Mammary epithelial cell (primary cell): ENCODE data around the gene GCHFR.
A peak's percentile ranks its signal among the peaks of the same experiment; 100 is the strongest.

ENCODE experiments used
- EZH2 ChIP-seq: IDR thresholded peaks from 2 replicates; pipeline ENCODE4 v1.6.1; 2012; ENCODE audit warnings: low read length, inconsistent platforms, borderline replicate concordance
- TF ChIP-seq, protein P1 (sequence below), 2 donors: IDR thresholded peaks in 1 of 2; conservative IDR thresholded peaks in 1 of 2; 2 replicates each; pipeline ENCODE4 v1.5.1; 2011 to 2012; ENCODE audit warnings: inconsistent platforms in 2 of 2, low read length in 2 of 2, mild to moderate bottlenecking in 2 of 2, control low read depth in 1 of 2, low read depth in 1 of 2; ENCODE audit not compliant: insufficient read depth in 1 of 2; ENCODE audit errors: extremely low read depth in 1 of 2

DNA sequence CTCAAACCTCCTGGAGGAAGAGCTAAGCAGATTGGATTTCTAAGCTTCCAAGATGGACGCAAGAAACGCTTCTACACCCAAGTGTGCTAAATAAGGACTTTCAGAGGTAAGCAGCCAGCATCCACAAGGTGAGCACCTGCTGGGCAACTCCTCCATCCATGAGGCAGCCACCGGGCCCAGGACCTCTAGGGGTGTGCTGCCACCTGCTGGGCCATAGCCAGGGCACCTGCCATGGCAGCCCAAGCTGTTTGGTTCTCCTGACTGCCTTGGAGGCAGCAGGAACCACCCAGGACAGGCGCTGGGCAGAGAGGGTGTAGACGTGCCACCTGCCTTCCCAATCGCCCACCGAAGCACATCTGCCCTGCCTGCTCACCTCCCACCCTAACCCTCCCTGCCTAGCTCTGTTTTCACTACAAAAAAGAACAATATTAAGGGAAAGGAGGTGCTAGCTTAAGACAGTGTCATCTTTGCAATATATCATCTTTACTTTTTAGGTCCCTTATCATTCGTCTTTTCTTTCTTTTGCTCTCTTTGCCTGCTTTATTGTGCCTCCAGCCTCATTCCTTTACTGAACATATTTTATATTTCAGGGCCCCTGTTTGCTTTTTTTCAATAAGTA lies 18.9 kb downstream of the GCHFR start:
- TF ChIP-seq, protein P1, sequence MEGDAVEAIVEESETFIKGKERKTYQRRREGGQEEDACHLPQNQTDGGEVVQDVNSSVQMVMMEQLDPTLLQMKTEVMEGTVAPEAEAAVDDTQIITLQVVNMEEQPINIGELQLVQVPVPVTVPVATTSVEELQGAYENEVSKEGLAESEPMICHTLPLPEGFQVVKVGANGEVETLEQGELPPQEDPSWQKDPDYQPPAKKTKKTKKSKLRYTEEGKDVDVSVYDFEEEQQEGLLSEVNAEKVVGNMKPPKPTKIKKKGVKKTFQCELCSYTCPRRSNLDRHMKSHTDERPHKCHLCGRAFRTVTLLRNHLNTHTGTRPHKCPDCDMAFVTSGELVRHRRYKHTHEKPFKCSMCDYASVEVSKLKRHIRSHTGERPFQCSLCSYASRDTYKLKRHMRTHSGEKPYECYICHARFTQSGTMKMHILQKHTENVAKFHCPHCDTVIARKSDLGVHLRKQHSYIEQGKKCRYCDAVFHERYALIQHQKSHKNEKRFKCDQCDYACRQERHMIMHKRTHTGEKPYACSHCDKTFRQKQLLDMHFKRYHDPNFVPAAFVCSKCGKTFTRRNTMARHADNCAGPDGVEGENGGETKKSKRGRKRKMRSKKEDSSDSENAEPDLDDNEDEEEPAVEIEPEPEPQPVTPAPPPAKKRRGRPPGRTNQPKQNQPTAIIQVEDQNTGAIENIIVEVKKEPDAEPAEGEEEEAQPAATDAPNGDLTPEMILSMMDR (conservative IDR thresholded peaks at IDR 0.05 in 1 of 2, IDR thresholded peaks at IDR 0.05 in 1 of 2; ENCODE audit: extremely low read depth in 1 of 2, insufficient read depth in 1 of 2, low read depth in 1 of 2, low read length in 2 of 2): peak; percentile 83 to 93
- TF ChIP-seq EZH2: no peak
